Measurements from ENCODE around the gene PTPRJ. TPM values are rescaled to one million over a fixed set of nuclear protein-coding genes. Genes with fewer than 3 reads are reported as not detected.
A peak's percentile ranks its signal among the peaks of the same experiment; 100 is the strongest.

The PTPRJ gene
- total and polyA plus RNA-seq, 9 of the 15 experiments (the other 6 are each of a cell fraction or from before 2014, with no cell fraction given), result 0.56 to 10.7 (median 4.8) TPM

DNA sequence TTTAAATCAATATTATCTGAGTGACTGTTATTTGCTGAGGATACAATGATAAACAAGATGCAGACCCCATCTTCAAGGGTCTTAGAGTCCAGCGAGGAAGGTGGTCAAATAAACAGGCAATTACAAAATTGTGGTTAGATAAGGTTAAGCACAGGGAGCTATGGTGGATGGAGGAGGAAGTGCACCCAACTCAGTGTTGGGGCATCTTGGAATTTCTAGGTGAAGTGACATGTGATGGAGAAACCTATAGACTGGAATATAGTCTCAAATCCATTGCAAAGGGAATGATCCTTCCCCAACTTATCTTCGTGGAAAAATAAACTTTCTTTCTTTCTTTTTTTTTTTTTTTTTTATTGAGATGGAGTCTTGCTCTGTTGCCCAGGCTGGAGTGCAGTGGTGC is 3.4 kb upstream of the PTPRJ start:
- H3K4me3 ChIP-seq, result no peak overlapping the region
- DNase-seq (ENCODE audit: extremely low read depth in 1 of 4, low spot score in 3 of 4) (no peak), FAIRE-seq (no peak), ATAC-seq (no peak)
- ChIA-PET CTCF (ENCODE audit: low intra/inter-chr PET ratio) (no interaction called here), POLR2A (interaction anchor here (1.0 kb wide), 1 partner anchor 10 kb away, joined by 3 read pairs; no protein-coding TSS in a partner anchor)
- 8% methylated on average over 2 of the region's 2 CpGs for WGBS (ENCODE audit: insufficient coverage, low coverage, missing lambda C conversion rate)
- TF ChIP-seq, protein P1, sequence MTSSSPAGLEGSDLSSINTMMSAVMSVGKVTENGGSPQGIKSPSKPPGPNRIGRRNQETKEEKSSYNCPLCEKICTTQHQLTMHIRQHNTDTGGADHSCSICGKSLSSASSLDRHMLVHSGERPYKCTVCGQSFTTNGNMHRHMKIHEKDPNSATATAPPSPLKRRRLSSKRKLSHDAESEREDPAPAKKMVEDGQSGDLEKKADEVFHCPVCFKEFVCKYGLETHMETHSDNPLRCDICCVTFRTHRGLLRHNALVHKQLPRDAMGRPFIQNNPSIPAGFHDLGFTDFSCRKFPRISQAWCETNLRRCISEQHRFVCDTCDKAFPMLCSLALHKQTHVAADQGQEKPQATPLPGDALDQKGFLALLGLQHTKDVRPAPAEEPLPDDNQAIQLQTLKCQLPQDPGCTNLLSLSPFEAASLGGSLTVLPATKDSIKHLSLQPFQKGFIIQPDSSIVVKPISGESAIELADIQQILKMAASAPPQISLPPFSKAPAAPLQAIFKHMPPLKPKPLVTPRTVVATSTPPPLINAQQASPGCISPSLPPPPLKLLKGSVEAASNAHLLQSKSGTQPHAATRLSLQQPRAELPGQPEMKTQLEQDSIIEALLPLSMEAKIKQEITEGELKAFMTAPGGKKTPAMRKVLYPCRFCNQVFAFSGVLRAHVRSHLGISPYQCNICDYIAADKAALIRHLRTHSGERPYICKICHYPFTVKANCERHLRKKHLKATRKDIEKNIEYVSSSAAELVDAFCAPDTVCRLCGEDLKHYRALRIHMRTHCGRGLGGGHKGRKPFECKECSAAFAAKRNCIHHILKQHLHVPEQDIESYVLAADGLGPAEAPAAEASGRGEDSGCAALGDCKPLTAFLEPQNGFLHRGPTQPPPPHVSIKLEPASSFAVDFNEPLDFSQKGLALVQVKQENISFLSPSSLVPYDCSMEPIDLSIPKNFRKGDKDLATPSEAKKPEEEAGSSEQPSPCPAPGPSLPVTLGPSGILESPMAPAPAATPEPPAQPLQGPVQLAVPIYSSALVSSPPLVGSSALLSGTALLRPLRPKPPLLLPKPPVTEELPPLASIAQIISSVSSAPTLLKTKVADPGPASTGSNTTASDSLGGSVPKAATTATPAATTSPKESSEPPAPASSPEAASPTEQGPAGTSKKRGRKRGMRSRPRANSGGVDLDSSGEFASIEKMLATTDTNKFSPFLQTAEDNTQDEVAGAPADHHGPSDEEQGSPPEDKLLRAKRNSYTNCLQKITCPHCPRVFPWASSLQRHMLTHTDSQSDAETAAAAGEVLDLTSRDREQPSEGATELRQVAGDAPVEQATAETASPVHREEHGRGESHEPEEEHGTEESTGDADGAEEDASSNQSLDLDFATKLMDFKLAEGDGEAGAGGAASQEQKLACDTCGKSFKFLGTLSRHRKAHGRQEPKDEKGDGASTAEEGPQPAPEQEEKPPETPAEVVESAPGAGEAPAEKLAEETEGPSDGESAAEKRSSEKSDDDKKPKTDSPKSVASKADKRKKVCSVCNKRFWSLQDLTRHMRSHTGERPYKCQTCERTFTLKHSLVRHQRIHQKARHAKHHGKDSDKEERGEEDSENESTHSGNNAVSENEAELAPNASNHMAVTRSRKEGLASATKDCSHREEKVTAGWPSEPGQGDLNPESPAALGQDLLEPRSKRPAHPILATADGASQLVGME (CRISPR knock-in tag; IDR thresholded peaks at IDR 0.05), result no peak
- 0 out of 2 replicates have a peak, but pooled peaks have one; percentile 33 for TF ChIP-seq SPI1 (IDR thresholded peaks at IDR 0.05; ENCODE audit: borderline replicate concordance, low read depth, low read length)
- TF ChIP-seq EWSR1 (IDR thresholded peaks at IDR 0.05; ENCODE audit: borderline replicate concordance, low read depth, partially characterized antibody), result no peak
- no peak for TF ChIP-seq CBFB (CRISPR knock-in tag; IDR thresholded peaks at IDR 0.05)
- no peak for TF ChIP-seq POLR2H (tag; IDR thresholded peaks at IDR 0.05; ENCODE audit: low read depth)
- TF ChIP-seq CBX3 (IDR thresholded peaks at IDR 0.05; ENCODE audit: borderline replicate concordance in 1 of 2, low read length in 2 of 2), result no peak
- no peak for TF ChIP-seq ZNF830 (CRISPR knock-in tag; IDR thresholded peaks at IDR 0.05)
- no peak for TF ChIP-seq TCF3 (CRISPR knock-in tag; IDR thresholded peaks at IDR 0.05)
- H3K4me1 ChIP-seq (replicated peaks in 1 of 2; ENCODE audit: control insufficient read depth in 2 of 2, insufficient read depth in 2 of 2, low read length in 2 of 2), result peaks cover 5 to 22% of the 10 kb centered on the region in 2 experiments
- H2AFZ ChIP-seq (ENCODE audit: low read depth, low read length), result no peak overlapping the region
- no peak overlapping the region for H3K4me2 ChIP-seq (ENCODE audit: insufficient read depth, low read length)
- H3K27ac ChIP-seq (ENCODE audit: extremely low read depth, low read depth, low read length), result no peak overlapping the region
- no peaks in the 10 kb centered on the region for H3K9me3 ChIP-seq (replicated peaks; ENCODE audit: control insufficient read depth, insufficient read depth, low read depth, low read length)
- no peak overlapping the region for H3K9ac ChIP-seq (ENCODE audit: insufficient read depth in 1 of 2, low read depth in 2 of 2, low read length in 2 of 2)
- no peaks in the 10 kb centered on the region for H3K36me3 ChIP-seq (ENCODE audit: control insufficient read depth, insufficient read depth, low read length)
- no peaks in the 10 kb centered on the region for H4K20me1 ChIP-seq (replicated peaks; ENCODE audit: control insufficient read depth, insufficient read depth, low read length)
- H3K9me1 ChIP-seq (ENCODE audit: control insufficient read depth, insufficient read depth, low read length), result no peaks in the 10 kb centered on the region
- in situ Hi-C loops (cut with MboI), result no loop called here
- intact Hi-C loops (cut with micrococcal nuclease), result loop anchor here (5.0 kb wide), 1 partner anchor 130 kb away; no protein-coding TSS in a partner anchor
- peaks cover 0 to 2% of the 10 kb centered on the region in 2 experiments; a peak in 1 of 5 replicates for H3K27me3 ChIP-seq (ENCODE audit: control insufficient read depth in 2 of 2, insufficient read depth in 2 of 2, low read length in 2 of 2)
- BruUV-seq (replicated peaks), result no TSS peak
- peaks cover 5% of the 10 kb centered on the region; the same call in 1 of the 3 replicates for H3K79me2 ChIP-seq (ENCODE audit: control insufficient read depth, insufficient read depth, low read length)

All from K562 (cell line).